NCI-H1105 treated with DMSO at 0.1 percent for 48 hours (cell line): ENCODE measurements around the gene THSD4.

ENCODE experiments used
- DNase-seq: peaks from one replicate; lab custom pipeline; 2025; lab: John Stamatoyannopoulos, UW

The THSD4 gene

GRCh38 chr15:71456362-71456761, 341.1 kb downstream of the THSD4 start:
- DNase-seq: no peak

DNA sequence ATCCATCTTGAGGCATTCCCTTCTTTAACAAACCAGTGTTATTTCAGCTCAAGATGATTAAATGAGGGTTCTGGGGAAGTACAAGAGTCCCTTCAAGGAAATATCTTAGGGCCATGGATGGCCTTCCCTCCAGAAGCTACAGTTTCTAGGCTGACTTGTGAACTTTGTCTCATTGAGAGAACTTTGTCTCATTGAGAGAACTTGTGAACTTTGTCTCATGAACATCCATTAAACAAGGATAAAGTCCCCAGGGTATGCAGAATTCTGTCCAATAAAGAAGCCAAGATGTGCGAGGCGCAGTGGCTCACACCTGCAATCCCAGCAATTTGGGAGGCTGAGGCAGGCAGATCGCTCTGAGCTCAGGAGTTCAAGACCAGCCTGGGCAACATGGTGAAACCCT, 341.5 kb downstream of the THSD4 start:
- no peak for DNase-seq

DNA sequence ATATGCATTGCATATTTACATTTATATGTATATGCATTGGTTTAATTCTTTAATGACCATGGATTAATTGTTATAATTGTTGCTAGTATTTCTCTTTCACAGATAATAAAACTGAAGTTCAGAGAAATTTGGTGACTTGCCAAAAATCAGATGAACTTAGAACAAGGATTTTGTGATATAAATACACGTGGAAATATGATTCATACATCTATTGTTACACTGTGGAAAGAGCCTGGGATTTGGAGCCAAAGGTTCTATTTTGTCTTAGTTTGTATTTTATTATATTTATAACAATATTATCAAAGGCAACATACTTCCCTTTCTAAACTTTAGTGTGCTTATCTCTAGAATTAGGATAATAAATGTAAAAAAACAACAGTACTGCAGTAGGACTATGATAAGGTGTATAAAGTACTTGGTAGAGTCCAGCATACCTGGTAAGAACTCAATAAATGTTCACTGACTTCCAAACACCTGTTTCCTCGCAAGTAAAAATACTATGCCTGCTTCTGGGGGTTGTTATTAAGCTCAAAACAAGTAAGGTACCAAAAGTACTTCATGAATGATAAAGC, 342.9 kb downstream of the THSD4 start:
- no peak for DNase-seq

- no peak for DNase-seq
Observed at GRCh38 chr15:71461748-71462147, 346.5 kb downstream of the THSD4 start.

DNA sequence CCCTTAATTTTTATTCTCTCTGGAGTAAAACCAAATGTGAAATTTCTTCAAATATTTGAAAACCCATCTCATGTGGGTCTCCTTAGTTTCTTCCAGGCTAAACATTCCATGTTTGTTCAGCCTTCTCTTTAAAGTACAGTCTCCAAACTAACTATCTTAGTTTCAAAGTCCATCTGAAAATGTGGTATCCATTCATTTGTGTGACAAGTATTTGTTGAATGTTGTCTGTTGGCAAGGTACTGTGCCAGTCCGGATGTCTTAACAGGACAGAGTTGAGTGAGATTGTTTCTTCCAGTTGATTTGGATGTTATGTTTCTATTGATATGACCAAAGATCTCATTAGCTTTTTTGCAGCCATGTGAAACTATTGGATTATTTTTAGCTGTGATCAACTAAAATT, 347.4 kb downstream of the THSD4 start:
- DNase-seq: no peak

DNA sequence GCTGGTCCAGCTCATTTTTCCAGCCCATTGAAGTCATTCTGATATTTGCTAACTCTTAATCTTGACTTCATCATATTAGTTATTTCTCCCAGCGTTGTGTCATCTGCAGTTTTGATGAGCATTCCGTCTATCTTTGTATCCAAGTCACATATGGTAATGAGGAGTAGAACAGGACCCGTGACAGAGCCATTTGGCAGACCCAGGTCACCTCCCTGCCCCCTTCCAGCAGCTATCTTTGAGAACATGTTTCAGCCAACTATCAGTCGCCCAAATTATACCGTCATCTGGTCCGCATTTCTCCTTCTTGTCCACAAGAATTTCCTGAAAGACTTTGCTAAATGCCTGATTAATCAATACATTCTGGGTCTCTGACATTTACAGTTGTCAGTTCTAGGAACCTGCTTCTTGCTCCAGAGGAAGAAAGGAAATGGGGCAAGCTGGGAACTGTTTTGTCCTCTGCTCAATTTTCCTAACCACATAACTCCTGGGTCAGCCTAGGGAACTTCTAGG, 347.9 kb downstream of the THSD4 start:
- no peak for DNase-seq

DNA sequence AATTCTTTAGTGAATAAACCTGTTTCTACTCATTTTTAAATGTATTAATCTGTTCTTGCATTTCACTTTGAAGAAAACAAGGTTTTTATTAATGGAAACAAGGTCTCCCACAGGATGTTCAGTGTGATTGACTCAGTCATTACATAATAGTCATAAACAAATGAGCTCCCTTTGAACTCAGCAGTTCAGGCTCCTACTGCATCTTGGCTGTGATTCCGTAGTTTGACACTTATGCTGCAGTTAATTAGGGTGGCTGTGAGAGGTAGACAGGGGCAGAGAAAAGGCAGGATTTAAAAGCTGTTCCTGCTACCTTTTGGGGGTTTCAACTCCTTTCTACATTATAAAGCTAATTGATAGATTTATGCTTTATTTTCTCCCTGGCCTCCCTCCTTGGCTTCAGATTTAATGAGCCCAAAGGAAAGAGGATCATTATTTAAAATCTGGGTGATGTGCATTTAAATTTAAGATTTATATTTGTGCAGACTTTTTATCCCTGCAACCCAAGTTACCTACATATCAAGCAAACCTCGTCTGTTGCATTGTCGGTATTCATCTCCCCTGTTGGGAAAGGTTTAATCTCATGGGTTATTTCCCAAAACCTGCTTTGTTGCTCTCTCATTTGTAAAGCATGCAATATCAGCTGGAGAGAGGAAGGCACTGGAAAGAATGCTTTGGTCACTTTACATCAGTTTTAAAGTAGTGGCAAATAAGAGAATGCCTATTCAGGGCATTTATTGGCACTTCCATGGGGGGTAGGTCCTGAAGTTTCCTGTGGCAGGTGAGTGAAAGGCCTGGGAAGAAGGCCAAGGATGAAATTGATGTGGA, 350.1 kb downstream of the THSD4 start:
- no peak for DNase-seq

DNA sequence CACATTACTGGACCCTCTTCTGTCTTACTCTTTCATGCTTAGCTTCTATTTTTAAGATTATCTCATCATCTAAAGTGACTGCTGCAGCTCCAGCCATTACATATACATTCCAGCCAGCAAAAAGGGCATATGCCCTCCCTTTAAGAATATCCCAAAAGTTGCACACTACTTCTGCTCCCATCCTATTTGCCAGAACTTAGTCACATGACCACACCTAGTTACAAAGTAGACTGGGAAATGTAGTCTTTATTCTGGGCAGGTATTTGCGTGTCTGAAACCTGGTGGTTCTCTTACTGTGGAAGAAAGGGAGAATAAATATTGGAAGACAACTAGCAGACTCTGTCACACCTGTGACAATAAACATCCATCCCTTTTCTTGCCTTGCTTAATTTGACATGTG, 353.4 kb downstream of the THSD4 start:
- DNase-seq: no peak

DNA sequence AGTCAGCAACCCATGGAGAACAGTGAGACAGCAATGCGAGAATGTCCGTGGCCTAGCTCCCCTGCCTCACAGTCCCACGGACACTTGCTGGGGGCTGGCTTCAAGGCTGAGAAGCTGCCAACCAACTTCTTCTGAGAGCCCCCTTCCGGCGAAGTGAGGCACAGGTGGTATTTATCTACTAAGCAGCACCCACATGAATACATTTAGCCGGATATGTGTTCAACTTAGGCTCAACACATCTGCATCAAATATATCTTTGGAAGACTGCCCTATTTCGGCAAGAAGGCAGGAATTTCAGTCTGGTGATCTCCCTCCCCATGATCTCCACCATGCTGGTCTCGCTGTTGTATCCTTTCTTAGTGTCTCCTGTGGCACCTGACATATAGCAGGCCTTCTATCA, 354.1 kb downstream of the THSD4 start:
- no peak for DNase-seq

DNA sequence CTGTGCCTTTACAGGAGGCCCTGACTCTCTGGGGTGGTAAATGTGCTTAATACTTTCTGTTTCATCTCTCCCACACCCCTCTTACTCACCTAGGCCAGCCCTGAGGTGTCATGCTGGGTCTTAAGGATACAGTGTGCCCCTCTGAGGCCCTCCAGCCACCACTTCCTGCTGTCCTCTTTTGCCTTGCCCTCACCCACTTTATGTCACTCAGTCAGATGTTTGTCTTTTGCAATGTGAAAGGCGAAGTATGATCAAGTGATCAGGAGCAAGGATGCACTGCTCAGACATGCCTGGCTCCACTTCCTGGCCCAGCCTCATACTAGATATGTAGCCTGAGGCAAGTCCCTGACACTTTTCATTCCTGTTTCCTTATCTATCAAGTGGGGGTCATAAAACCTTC, 356.1 kb downstream of the THSD4 start:
- no peak for DNase-seq

DNA sequence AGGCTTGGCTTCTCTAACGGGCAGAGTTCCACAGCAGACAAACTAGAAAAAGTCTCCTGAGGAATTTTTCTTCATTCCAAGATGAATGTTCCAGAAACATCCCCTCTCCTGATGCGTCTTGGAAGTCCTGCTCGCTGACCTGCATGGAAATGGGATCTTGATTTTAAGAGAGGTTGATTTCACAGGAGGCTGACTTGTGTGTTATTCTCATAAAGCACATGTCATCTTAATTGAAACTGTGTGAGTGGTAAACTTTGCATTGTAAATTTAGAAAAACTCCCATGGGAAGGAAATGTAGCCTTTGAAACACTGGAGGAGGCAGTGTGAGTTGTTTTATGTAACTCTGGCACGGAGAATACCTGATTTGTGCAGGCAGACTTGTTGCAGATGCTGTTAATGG, 357.3 kb downstream of the THSD4 start:
- no peak for DNase-seq

DNA sequence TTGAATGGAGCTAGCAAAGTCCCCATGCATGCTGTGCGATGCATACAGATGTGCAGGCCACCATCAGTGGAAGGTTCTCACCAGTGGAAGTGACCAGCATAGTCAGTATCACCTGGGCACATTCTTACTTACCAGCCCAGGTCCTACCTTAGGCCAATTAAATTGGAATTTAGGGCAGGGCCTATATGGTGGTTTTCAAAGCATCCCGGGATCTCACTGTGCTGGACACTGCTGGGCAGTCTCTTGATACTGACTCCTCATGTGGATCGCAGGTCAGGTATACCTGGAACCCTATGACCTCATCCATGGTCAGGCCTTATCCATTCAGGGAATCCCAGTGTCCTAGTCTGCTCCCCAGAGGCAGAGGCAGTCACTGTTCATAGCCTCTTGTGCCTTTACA, 358.5 kb downstream of the THSD4 start:
- no peak for DNase-seq

DNA sequence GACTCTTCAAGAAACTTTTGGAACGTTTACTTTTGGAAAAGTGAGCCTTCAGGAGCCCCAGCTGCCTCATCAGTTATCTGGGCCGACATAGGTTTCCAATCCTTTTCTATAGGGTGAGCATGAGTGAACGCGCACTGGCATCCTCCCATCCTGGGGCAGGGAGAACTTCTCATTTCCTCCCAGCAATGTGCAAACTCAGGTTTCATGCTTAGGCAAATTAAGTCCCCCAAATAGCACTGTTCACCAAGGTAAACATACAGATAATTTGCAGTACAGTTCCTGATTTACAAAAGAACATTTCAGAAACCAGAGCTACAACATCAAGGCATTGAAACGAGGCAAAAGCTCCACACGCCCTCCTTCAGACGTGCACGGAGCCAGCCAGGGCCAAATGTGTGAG, 361.6 kb downstream of the THSD4 start:
- DNase-seq: no peak

DNA sequence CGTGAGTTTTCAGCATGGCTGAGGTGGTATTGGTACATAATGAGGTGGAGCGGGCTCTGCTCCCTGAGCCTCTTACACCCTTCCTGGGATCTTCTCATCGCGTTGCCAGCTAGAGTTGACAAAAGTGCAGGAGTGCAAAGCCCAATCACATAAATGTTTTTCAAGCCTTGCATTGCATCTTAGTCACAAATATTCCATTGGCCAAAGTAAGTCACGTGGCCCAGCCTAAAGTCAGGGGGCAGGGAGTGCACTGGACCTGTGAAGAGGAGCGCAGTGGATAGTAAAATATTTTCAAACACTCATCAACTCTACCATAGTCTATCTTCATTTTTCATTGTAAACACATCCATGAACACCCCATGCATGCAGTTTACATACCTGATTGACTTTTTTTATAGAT, 365.3 kb downstream of the THSD4 start:
- no peak for DNase-seq

- no peak for DNase-seq
Observed at GRCh38 chr15:71484080-71484479, 368.8 kb downstream of the THSD4 start.

DNA sequence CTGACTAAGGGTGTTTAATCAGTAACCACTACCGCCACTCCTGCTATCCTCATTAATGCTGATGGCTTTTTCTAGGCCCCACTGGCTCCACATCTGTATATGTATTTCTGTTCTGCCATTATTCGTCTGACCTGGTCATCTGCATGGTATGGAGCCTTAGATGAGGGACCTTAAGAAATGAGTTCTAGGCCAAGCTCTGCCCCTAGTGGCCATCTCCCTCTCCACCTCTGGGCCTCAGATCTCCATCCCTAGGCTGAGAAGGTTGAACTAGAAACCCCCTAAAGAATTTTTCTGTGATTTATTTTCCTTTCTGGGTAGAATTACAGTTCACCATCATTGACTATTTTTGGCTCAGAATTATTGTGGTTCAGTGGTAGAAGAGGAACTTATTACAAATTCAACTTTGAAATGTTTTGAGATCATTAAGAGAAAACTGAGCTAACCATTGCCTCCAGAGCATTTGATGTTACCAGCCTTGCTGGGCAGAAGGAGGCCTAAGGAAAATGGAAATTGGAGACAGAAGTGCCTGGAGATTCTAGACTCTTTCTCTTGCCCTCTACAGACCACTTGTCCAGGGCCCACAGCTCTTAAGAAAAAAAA, 369.9 kb downstream of the THSD4 start:
- DNase-seq: no peak

GRCh38 chr15:71489570-71489969, 374.3 kb downstream of the THSD4 start:
- no peak for DNase-seq

DNA sequence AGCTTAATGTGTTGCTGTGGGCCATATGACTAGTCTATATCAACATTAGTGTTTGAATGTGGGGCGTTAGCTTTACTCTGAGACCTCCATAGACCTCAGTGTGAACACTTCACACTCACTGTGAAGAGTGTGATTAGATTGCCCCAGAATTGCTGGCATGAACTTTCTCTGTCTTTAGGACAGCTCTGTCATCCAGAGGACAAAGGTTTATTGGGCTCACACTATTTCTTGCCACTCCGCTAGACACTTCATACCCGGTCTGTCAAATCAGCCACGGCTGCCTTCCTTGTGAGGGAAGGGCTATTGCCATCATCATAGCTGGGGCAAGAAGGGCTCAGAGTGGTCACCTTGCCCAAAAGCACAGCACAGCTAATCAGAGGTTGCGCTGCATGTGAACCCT, 378.3 kb downstream of the THSD4 start:
- DNase-seq: no peak

- no peak for DNase-seq
Observed at GRCh38 chr15:71494563-71495397, 379.5 kb downstream of the THSD4 start.

GRCh38 chr15:71495398-71495780, 380.1 kb downstream of the THSD4 start:
- no peak for DNase-seq

DNA sequence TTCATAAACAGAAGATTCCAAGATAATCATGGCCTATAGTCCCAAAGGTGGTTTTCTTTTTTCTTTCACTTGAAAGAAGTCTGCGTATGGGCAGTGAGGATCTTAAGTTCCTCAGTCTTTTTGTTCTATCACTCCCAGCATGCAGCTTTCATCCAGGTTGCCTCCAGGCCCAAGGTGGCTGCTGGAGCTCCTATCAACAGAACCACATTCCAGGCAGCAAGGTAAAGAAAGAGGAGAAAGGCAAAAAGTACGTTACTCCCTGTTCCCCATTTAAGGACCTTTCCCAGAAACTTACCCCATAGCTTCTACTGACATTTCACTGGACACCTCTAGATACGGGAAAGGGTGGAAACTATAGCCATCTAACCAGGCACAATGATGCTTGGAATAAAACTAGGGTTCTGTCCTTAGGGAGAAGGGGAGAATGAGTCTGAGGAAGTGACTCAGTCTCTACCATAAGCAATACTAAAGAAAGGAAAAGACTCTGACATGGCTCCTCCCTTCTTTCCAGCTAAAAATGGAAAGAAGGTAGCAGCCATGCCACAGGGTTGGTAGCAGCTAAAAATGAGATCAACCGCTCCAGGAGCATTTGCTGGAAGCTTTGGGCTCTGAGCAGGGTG, 381.2 kb downstream of the THSD4 start:
- no peak for DNase-seq
